Fibroblast of upper back skin (primary cell): ENCODE data around the gene HMGN4.
"Not testable (repeated sequence)": the region's sequence is repeated elsewhere in the genome, so short reads cannot be mapped to it uniquely, and the experiment has no call there.

Source experiments
- DNase-seq: peaks from one replicate; pipeline ENCODE4 v3.0.0-alpha.2; 2013

HMGN4 gene

GRCh38 chr6:26537846-26538571 lies at the start of gene HMGN4:
HMGN4 (plus strand) TSS chr6:26538366; CDS start chr6:26545207, 6,841 bp downstream.
- DNase-seq, result peak; percentile 90

GRCh38 chr6:26489996-26490964 lies 47.9 kb upstream of the HMGN4 start:
- DNase-seq, result no peak

- DNase-seq, result no peak
These were observed 46.6 kb upstream of the HMGN4 start for GRCh38 chr6:26491604-26492003.

- DNase-seq, result peak; percentile 31
These were observed 44.9 kb upstream of the HMGN4 start for GRCh38 chr6:26493258-26493657.

GRCh38 chr6:26494117-26494516 lies 44.0 kb upstream of the HMGN4 start:
- DNase-seq, result no peak

- no peak for DNase-seq
These were observed 42.9 kb upstream of the HMGN4 start for GRCh38 chr6:26495281-26495680.

GRCh38 chr6:26497610-26498009 lies 40.6 kb upstream of the HMGN4 start:
- no peak for DNase-seq

GRCh38 chr6:26500102-26500501 lies 38.1 kb upstream of the HMGN4 start, which contains the start of gene BTN1A1:
BTN1A1 (plus strand) TSS chr6:26500303; CDS start chr6:26501287, 984 bp downstream.
- no peak for DNase-seq

- DNase-seq, result no peak
These were observed 36.6 kb upstream of the HMGN4 start for GRCh38 chr6:26501482-26501986.

GRCh38 chr6:26502165-26502564 lies 36.0 kb upstream of the HMGN4 start:
- DNase-seq, result no peak

- no peak for DNase-seq
These were observed 35.5 kb upstream of the HMGN4 start for GRCh38 chr6:26502626-26503025.

GRCh38 chr6:26507658-26508057 lies 30.5 kb upstream of the HMGN4 start:
- DNase-seq, result no peak

- DNase-seq, result not testable (repeated sequence)
These were observed 27.1 kb upstream of the HMGN4 start for GRCh38 chr6:26511033-26511432.

GRCh38 chr6:26514984-26515383 lies 23.2 kb upstream of the HMGN4 start:
- no peak for DNase-seq

GRCh38 chr6:26516481-26517427 lies 21.4 kb upstream of the HMGN4 start:
- peak; percentile 39 for DNase-seq

GRCh38 chr6:26519359-26519758 lies 18.8 kb upstream of the HMGN4 start:
- no peak for DNase-seq

GRCh38 chr6:26520237-26520849 lies 17.8 kb upstream of the HMGN4 start:
- no peak for DNase-seq

GRCh38 chr6:26520850-26521599 lies 17.1 kb upstream of the HMGN4 start:
- DNase-seq, result peak; percentile 89

GRCh38 chr6:26521600-26522391 lies 16.4 kb upstream of the HMGN4 start:
- peak; percentile 73 for DNase-seq
